Hepatocyte (in vitro differentiated cells): Measurements from ENCODE around the gene HHEX. TPM values are rescaled to one million over a fixed set of nuclear protein-coding genes. Genes with fewer than 3 reads are reported as not detected.

Source experiments
- DNase-seq: peaks from one replicate; pipeline ENCODE4 v3.0.0-alpha.2; 2016; ENCODE audit warnings: low spot score
- H2AFZ ChIP-seq: fragments of 200-600 bp; sonication (generic); 2 replicates; pipeline ENCODE4 v1.6.0; 2016; ENCODE audit warnings: antibody characterized with exemption, mild to moderate bottlenecking
- H3K27ac ChIP-seq: fragments of 200-600 bp; sonication (generic); 2 replicates; pipeline ENCODE4 v1.5.1; 2016; ENCODE audit warnings: mild to moderate bottlenecking
- H3K27me3 ChIP-seq: fragments of 200-600 bp; sonication (generic); 2 replicates; pipeline ENCODE4 v1.6.1; 2016
- H3K36me3 ChIP-seq: fragments of 200-600 bp; sonication (generic); replicated peaks from 2 replicates; pipeline ENCODE4 v1.5.1; 2016; ENCODE audit warnings: low read depth; ENCODE audit not compliant: insufficient read depth
- H3K4me1 ChIP-seq: fragments of 200-600 bp; sonication (generic); 2 replicates; pipeline ENCODE4 v1.5.1; 2016; ENCODE audit warnings: mild to moderate bottlenecking, moderate library complexity; ENCODE audit not compliant: insufficient read depth
- H3K4me2 ChIP-seq: fragments of 200-600 bp; sonication (generic); 2 replicates; pipeline ENCODE4 v1.6.0; 2016
- H3K4me3 ChIP-seq: fragments of 200-600 bp; sonication (generic); 2 replicates; pipeline ENCODE4 v1.5.1; 2016; ENCODE audit warnings: mild to moderate bottlenecking
- H3K79me2 ChIP-seq: fragments of 200-600 bp; sonication (generic); 2 replicates; pipeline ENCODE4 v1.6.0; 2017; ENCODE audit warnings: mild to moderate bottlenecking
- H3K9me2 ChIP-seq: fragments of 200-600 bp; sonication (generic); replicated peaks from 2 replicates; pipeline ENCODE4 v1.6.0; 2017; ENCODE audit warnings: mild to moderate bottlenecking; ENCODE audit not compliant: insufficient read depth
- H3K9me3 ChIP-seq: fragments of 200-600 bp; sonication (generic); 2 replicates; pipeline ENCODE4 v1.5.1; 2016; ENCODE audit warnings: low read depth, mild to moderate bottlenecking
- H4K20me1 ChIP-seq: fragments of 200-600 bp; sonication (generic); 2 replicates; pipeline ENCODE4 v1.6.0; 2016; ENCODE audit warnings: mild to moderate bottlenecking; ENCODE audit not compliant: insufficient read depth, poor library complexity, severe bottlenecking
- EZH2 ChIP-seq: fragments of 200-600 bp; sonication (generic); IDR thresholded peaks from 2 replicates; pipeline ENCODE4 v1.6.1; 2016; ENCODE audit warnings: antibody characterized with exemption, mild to moderate bottlenecking, borderline replicate concordance
- EZH2phosphoT487 ChIP-seq: fragments of 200-600 bp; sonication (generic); IDR thresholded peaks from one replicate; pipeline ENCODE4 v1.6.1; 2018; ENCODE audit warnings: antibody characterized with exemption, mild to moderate bottlenecking, low read depth, moderate library complexity; ENCODE audit not compliant: unreplicated experiment, severe bottlenecking
- WGBS: methylation state at CpG from one replicate; pipeline ENCODE4 v1.1.6; 2016; ENCODE audit warnings: low lambda C conversion rate; ENCODE audit errors: missing lambda C conversion rate; 5-methylcytosine and 5-hydroxymethylcytosine counted together
- polyA plus RNA-seq: library from polyadenylated mRNA; unstranded; fragments of >200 nt; fragmentation: Nextera tagmentation; extraction: Ambion mirVana; gene quantifications from 2 replicates; pipeline ENCODE4 v1.2.1, GENCODE V29; 2016
- small RNA-seq: library from RNA; depleted of rRNA; stranded (forward); fragments of <200 nt; gene quantifications from one replicate; pipeline ENCODE3, GENCODE V24; 2014
- total RNA-seq: library from RNA; depleted of rRNA; stranded (reverse); fragments of >200 nt; gene quantifications from 2 replicates; pipeline ENCODE4 v1.2.3, GENCODE V29; 2014
- TF ChIP-seq, protein P1 (sequence below): fragments of 200-600 bp; sonication (generic); IDR thresholded peaks from 2 replicates; pipeline ENCODE4 v1.5.1; 2016; ENCODE audit warnings: antibody characterized with exemption, mild to moderate bottlenecking; ENCODE audit not compliant: poor library complexity

HHEX gene
- total and polyA plus RNA-seq, 2 experiments from 2014 or later, result 15.1 to 18.4 TPM

DNA sequence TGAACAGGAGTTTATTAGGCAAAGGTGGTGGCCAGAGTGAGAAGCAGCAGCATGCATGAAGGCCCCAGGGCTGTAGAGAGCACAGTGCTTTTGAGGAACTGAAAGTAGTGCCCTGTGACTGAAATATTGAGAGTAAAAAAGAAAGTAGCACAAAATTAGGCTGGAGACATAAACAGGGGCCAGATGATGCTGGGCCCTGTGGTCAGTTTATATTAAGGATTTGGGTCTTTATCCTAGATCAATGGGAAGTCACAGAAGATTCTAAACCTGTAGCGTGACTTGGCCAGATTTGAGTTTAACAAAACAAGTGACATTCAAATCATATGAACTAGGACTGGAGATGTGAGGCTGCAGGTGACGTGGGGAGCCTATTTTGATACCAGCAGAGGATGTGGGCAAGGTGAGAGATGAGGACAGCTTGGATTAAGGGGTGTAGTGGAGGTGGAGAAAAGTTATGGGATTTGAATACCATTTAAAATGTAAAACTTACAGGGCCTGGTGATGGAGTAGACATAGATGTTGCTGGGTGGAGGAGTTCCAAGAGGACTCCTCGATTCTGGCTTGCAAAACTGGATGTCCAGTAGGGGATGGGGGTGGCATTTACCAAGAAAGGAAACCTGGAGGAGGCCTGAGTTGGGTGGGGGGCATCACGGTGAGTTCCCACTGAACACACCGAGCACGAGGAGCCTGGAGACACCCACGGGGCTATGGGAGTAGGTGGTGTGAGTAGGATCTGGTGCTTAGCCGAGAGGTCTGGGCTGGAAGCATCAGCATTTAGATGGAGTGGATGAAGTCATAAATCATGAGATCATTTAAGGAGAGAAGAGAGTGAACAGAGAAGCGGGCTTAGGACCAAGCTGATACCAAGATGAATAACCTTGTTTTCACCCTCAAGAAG is 52.8 kb downstream of the HHEX start:
- Histone ChIP-seq H4K20me1 (no peaks in the 10 kb centered on the region), H3K9me3 (no peaks in the 10 kb centered on the region), H3K36me3 (no peaks in the 10 kb centered on the region), H3K4me3 (no peak overlapping the region), H3K4me2 (no peak overlapping the region), H3K79me2 (no peaks in the 10 kb centered on the region), H3K27ac (no peak overlapping the region), H3K27me3 (no peaks in the 10 kb centered on the region), H3K4me1 (no peaks in the 10 kb centered on the region), H3K9me2 (no peaks in the 10 kb centered on the region), H2AFZ (no peak overlapping the region)
- 84% methylated on average over 9 of the region's 9 CpGs for WGBS
- DNase-seq, result no peak
- TF ChIP-seq EZH2, result no peak
- TF ChIP-seq, protein P1, sequence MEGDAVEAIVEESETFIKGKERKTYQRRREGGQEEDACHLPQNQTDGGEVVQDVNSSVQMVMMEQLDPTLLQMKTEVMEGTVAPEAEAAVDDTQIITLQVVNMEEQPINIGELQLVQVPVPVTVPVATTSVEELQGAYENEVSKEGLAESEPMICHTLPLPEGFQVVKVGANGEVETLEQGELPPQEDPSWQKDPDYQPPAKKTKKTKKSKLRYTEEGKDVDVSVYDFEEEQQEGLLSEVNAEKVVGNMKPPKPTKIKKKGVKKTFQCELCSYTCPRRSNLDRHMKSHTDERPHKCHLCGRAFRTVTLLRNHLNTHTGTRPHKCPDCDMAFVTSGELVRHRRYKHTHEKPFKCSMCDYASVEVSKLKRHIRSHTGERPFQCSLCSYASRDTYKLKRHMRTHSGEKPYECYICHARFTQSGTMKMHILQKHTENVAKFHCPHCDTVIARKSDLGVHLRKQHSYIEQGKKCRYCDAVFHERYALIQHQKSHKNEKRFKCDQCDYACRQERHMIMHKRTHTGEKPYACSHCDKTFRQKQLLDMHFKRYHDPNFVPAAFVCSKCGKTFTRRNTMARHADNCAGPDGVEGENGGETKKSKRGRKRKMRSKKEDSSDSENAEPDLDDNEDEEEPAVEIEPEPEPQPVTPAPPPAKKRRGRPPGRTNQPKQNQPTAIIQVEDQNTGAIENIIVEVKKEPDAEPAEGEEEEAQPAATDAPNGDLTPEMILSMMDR, result no peak
- no peak for TF ChIP-seq EZH2phosphoT487

Small RNAs within 50 kb of the gene (small RNA-seq; reads per million reads assigned to genes)
- not detected for gene RF00019
- gene RN7SL644P, result not detected

Other genes with a start within 250 kb of the HHEX start
- gene IDE, start 115.9 kb upstream of the HHEX start, total RNA-seq, result 35.9 and 39.7 TPM in 2 replicates
- 15.1 and 16.6 TPM in 2 replicates for gene IDE, start 115.9 kb upstream of the HHEX start, polyA plus RNA-seq
- 7.9 and 9.2 TPM in 2 replicates for gene KIF11, start 96.8 kb upstream of the HHEX start, total RNA-seq
- gene KIF11, start 96.8 kb upstream of the HHEX start, polyA plus RNA-seq, result 3.2 and 5.1 TPM in 2 replicates
- 11.7 and 16.0 TPM in 2 replicates for gene EXOC6, start 158.6 kb downstream of the HHEX start, total RNA-seq
- gene EXOC6, start 158.6 kb downstream of the HHEX start, polyA plus RNA-seq, result 4.0 and 5.8 TPM in 2 replicates